Stimulated activated CD8-positive, alpha-beta memory T cell treated with anti-CD3 and anti-CD28 coated beads, Interleukin-15, amount 100 ng/mL, for 4 hours (primary cell): ENCODE measurements around the gene CDK5RAP2.
"Not testable (repeated sequence)": the region's sequence is repeated elsewhere in the genome, so short reads cannot be mapped to it uniquely, and the experiment has no call there.

Experiments used
- DNase-seq, 2 donors: peaks; one replicate each; pipeline ENCODE4 v3.0.0-alpha.2; 2020; ENCODE audit warnings: low read depth in 2 of 2

The CDK5RAP2 gene

GRCh38 chr9:120513825-120514396 is 66.1 kb downstream of the CDK5RAP2 start:
- no peak for DNase-seq

- DNase-seq = no peak
These were observed 69.2 kb downstream of the CDK5RAP2 start for GRCh38 chr9:120510816-120511215.

- DNase-seq = no peak
These were observed 71.9 kb downstream of the CDK5RAP2 start for GRCh38 chr9:120507936-120508510.

GRCh38 chr9:120505186-120505585 is 74.8 kb downstream of the CDK5RAP2 start:
- no peak for DNase-seq

GRCh38 chr9:120500733-120501132 is 79.2 kb downstream of the CDK5RAP2 start:
- DNase-seq = no peak

- DNase-seq = not testable (repeated sequence)
These were observed 82.1 kb downstream of the CDK5RAP2 start for GRCh38 chr9:120497865-120498264.

- DNase-seq = not testable (repeated sequence)
These were observed 83.5 kb downstream of the CDK5RAP2 start for GRCh38 chr9:120496438-120496837.

GRCh38 chr9:120490888-120491595 is 88.9 kb downstream of the CDK5RAP2 start:
- no peak for DNase-seq

GRCh38 chr9:120486835-120487234 is 93.1 kb downstream of the CDK5RAP2 start:
- no peak for DNase-seq

- no peak for DNase-seq
These were observed 93.6 kb downstream of the CDK5RAP2 start for GRCh38 chr9:120486347-120486746.

GRCh38 chr9:120485788-120486187 is 94.2 kb downstream of the CDK5RAP2 start:
- no peak for DNase-seq

GRCh38 chr9:120484162-120484561 is 95.8 kb downstream of the CDK5RAP2 start:
- DNase-seq = no peak

GRCh38 chr9:120482424-120483186 is 97.4 kb downstream of the CDK5RAP2 start:
- no peak for DNase-seq

GRCh38 chr9:120481846-120482245 is 98.1 kb downstream of the CDK5RAP2 start:
- DNase-seq = no peak

- no peak for DNase-seq
These were observed 98.7 kb downstream of the CDK5RAP2 start for GRCh38 chr9:120481248-120481647.

- no peak for DNase-seq
These were observed 99.3 kb downstream of the CDK5RAP2 start for GRCh38 chr9:120480707-120481106.

- DNase-seq = no peak
These were observed 101.8 kb downstream of the CDK5RAP2 start for GRCh38 chr9:120478208-120478607.

- DNase-seq = no peak
These were observed 102.4 kb downstream of the CDK5RAP2 start for GRCh38 chr9:120477534-120478001.

GRCh38 chr9:120475341-120475740 is 104.6 kb downstream of the CDK5RAP2 start:
- DNase-seq = no peak

GRCh38 chr9:120474591-120475243 is 105.2 kb downstream of the CDK5RAP2 start:
- DNase-seq = no peak

GRCh38 chr9:120473608-120474007 is 106.4 kb downstream of the CDK5RAP2 start:
- no peak for DNase-seq
